WTC11 (cell line): ENCODE data around the gene LARP4B. TPM values are rescaled to one million over a fixed set of nuclear protein-coding genes. Genes with fewer than 3 reads are reported as not detected.
A peak's percentile ranks its signal among the peaks of the same experiment; 100 is the strongest.

Source experiments
- ATAC-seq: fragments of 200-7000 bp; cut with Tn5 transposase; 2 replicates; pipeline ENCODE4 v1.10.0; 2021; ENCODE audit warnings: mild to moderate bottlenecking, moderate library complexity
- CTCF ChIA-PET: fragments of 300-600 bp; sonication (Branson Sonifier 250); formaldehyde crosslinking; loops from one replicate; lab custom pipeline; 2021; ENCODE audit warnings: antibody characterized with exemption; lab: Charles Lee
- POLR2A ChIA-PET: fragments of 350-600 bp; sonication (Branson Sonifier 250); formaldehyde crosslinking; loops from one replicate; lab custom pipeline; 2021; ENCODE audit warnings: antibody characterized with exemption; lab: Charles Lee
- DNase-seq: peaks from one replicate; pipeline ENCODE4 v3.0.0; 2021; ENCODE audit warnings: low spot score
- H3K27ac Mint-ChIP-seq: 2 replicates; pipeline ENCODE4 v1.8.0; 2021; ENCODE audit warnings: mixed read lengths
- H3K27me3 Mint-ChIP-seq: 2 replicates; pipeline ENCODE4 v1.8.0; 2021; ENCODE audit warnings: low read depth, mild to moderate bottlenecking, moderate library complexity, mixed read lengths
- H3K36me3 Mint-ChIP-seq: 2 replicates; pipeline ENCODE4 v1.8.0; 2021; ENCODE audit warnings: mixed read lengths
- H3K4me1 Mint-ChIP-seq: 2 replicates; pipeline ENCODE4 v1.8.0; 2022; ENCODE audit warnings: mixed read lengths
- H3K4me3 Mint-ChIP-seq: 2 replicates; pipeline ENCODE4 v1.8.0; 2021; ENCODE audit warnings: mild to moderate bottlenecking, moderate library complexity, mixed read lengths
- H3K9me3 Mint-ChIP-seq: 2 replicates; pipeline ENCODE4 v1.8.0; 2021; ENCODE audit warnings: mixed read lengths
- CBFB ChIP-seq: sonication (generic); formaldehyde crosslinking; IDR thresholded peaks from 2 replicates; pipeline ENCODE4 v1.8.1; 2022; ENCODE audit warnings: mild to moderate bottlenecking, low read depth, missing genetic modification reagents
- E2F4 ChIP-seq: sonication (generic); formaldehyde crosslinking; IDR thresholded peaks from 2 replicates; pipeline ENCODE4 v1.8.1; 2022; ENCODE audit warnings: low read depth, mild to moderate bottlenecking, moderate library complexity, missing genetic modification reagents, borderline replicate concordance
- ERG ChIP-seq: fragments of 250-450 bp; sonication (Bioruptor Pico); IDR thresholded peaks from 2 replicates; pipeline ENCODE4 v1.8.0; 2021; ENCODE audit warnings: mild to moderate bottlenecking
- FOXJ3 ChIP-seq: sonication (generic); formaldehyde crosslinking; IDR thresholded peaks from 2 replicates; pipeline ENCODE4 v1.9.0; 2021; ENCODE audit warnings: missing genetic modification reagents, mild to moderate bottlenecking, borderline replicate concordance
- FOXK1 ChIP-seq: sonication (generic); formaldehyde crosslinking; IDR thresholded peaks from 2 replicates; pipeline ENCODE4 v1.8.0; 2022; ENCODE audit warnings: mild to moderate bottlenecking, moderate library complexity, missing genetic modification reagents
- GABPB1 ChIP-seq: sonication (generic); formaldehyde crosslinking; IDR thresholded peaks from 2 replicates; pipeline ENCODE4 v1.8.1; 2023; ENCODE audit warnings: mild to moderate bottlenecking, missing genetic modification reagents
- GRHL2 ChIP-seq: fragments of 250-450 bp; sonication (Bioruptor Pico); IDR thresholded peaks from 2 replicates; pipeline ENCODE4 v1.8.0; 2022; ENCODE audit warnings: mild to moderate bottlenecking, moderate library complexity; ENCODE audit not compliant: insufficient replicate concordance, severe bottlenecking
- GTF2I ChIP-seq: fragments of 250-450 bp; sonication (Bioruptor Pico); conservative IDR thresholded peaks from 2 replicates; pipeline ENCODE4 v1.4.0; 2021; ENCODE audit warnings: mild to moderate bottlenecking
- IRF1 ChIP-seq: sonication (generic); formaldehyde crosslinking; IDR thresholded peaks from 2 replicates; pipeline ENCODE4 v1.8.0; 2023; ENCODE audit warnings: missing genetic modification reagents
- MXD4 ChIP-seq: fragments of 250-450 bp; sonication (Bioruptor Pico); IDR thresholded peaks from 2 replicates; pipeline ENCODE4 v1.8.0; 2021; ENCODE audit warnings: mild to moderate bottlenecking, moderate library complexity, borderline replicate concordance
- NFE2L1 ChIP-seq: sonication (generic); formaldehyde crosslinking; IDR thresholded peaks from 2 replicates; pipeline ENCODE4 v1.8.1; 2023; ENCODE audit warnings: missing genetic modification reagents
- NR3C1 ChIP-seq: sonication (generic); formaldehyde crosslinking; conservative IDR thresholded peaks from 2 replicates; pipeline ENCODE4 v1.8.1; 2023; ENCODE audit warnings: low read depth, mild to moderate bottlenecking, missing genetic modification reagents
- PRRX2 ChIP-seq: fragments of 250-450 bp; sonication (Bioruptor Pico); IDR thresholded peaks from 2 replicates; pipeline ENCODE4 v1.8.0; 2021; ENCODE audit warnings: mild to moderate bottlenecking
- SMAD4 ChIP-seq: sonication (generic); formaldehyde crosslinking; IDR thresholded peaks from 2 replicates; pipeline ENCODE4 v1.8.0; 2022; ENCODE audit warnings: mild to moderate bottlenecking, missing genetic modification reagents
- SOX15 ChIP-seq: fragments of 250-450 bp; sonication (Bioruptor Pico); IDR thresholded peaks from 2 replicates; pipeline ENCODE4 v1.9.0; 2021; ENCODE audit warnings: mild to moderate bottlenecking
- TEAD4 ChIP-seq: sonication (generic); formaldehyde crosslinking; IDR thresholded peaks from 2 replicates; pipeline ENCODE4 v1.8.0; 2022; ENCODE audit warnings: mild to moderate bottlenecking, missing genetic modification reagents
- ZMAT4 ChIP-seq: fragments of 250-450 bp; sonication (Bioruptor Pico); IDR thresholded peaks from 2 replicates; pipeline ENCODE4 v1.9.0; 2021; ENCODE audit warnings: mild to moderate bottlenecking
- ZNF121 ChIP-seq: sonication (generic); formaldehyde crosslinking; IDR thresholded peaks from 2 replicates; pipeline ENCODE4 v1.8.0; 2023; ENCODE audit warnings: missing genetic modification reagents
- ZNF232 ChIP-seq: sonication (generic); formaldehyde crosslinking; IDR thresholded peaks from 2 replicates; pipeline ENCODE4 v1.8.0; 2022; ENCODE audit warnings: mild to moderate bottlenecking, missing genetic modification reagents
- ZNF263 ChIP-seq: sonication (generic); formaldehyde crosslinking; IDR thresholded peaks from 2 replicates; pipeline ENCODE4 v1.8.1; 2022; ENCODE audit warnings: low read depth, mild to moderate bottlenecking, moderate library complexity, missing genetic modification reagents
- ZNF396 ChIP-seq: fragments of 250-450 bp; sonication (Bioruptor Pico); IDR thresholded peaks from 2 replicates; pipeline ENCODE4 v1.8.0; 2021; ENCODE audit warnings: mild to moderate bottlenecking, moderate library complexity, borderline replicate concordance
- ZNF423 ChIP-seq: fragments of 250-450 bp; sonication (Bioruptor Pico); IDR thresholded peaks from 2 replicates; pipeline ENCODE4 v2.1.2; 2022; ENCODE audit warnings: mild to moderate bottlenecking, moderate library complexity
- ZSCAN18 ChIP-seq: fragments of 250-450 bp; sonication (Bioruptor Pico); IDR thresholded peaks from 2 replicates; pipeline ENCODE4 v2.1.2; 2022; ENCODE audit warnings: mild to moderate bottlenecking, moderate library complexity
- total RNA-seq: library from RNA; stranded (reverse); gene quantifications from 3 replicates; pipeline ENCODE4 v1.2.3, GENCODE V29; 2021
- TF ChIP-seq, protein P1 (sequence below): sonication (generic); formaldehyde crosslinking; conservative IDR thresholded peaks from 2 replicates; pipeline ENCODE4 v1.8.1; 2023; ENCODE audit warnings: mild to moderate bottlenecking, low read depth, missing genetic modification reagents, moderate library complexity
- TF ChIP-seq, protein P2 (sequence below): sonication (generic); formaldehyde crosslinking; IDR thresholded peaks from 2 replicates; pipeline ENCODE4 v1.8.0; 2022; ENCODE audit warnings: mild to moderate bottlenecking, missing genetic modification reagents
- TF ChIP-seq, protein P3 (sequence below): sonication (generic); formaldehyde crosslinking; conservative IDR thresholded peaks from 2 replicates; pipeline ENCODE4 v1.8.1; 2022; ENCODE audit warnings: mild to moderate bottlenecking, missing genetic modification reagents

LARP4B gene
- total RNA-seq, 1 experiment from 2014 or later: 87.1 TPM

- DNase-seq: no peak
- H3K36me3 Mint-ChIP-seq: peaks cover 61% of the 10 kb centered on the region
- ChIA-PET CTCF (interaction anchor here (0.7 to 1.1 kb wide), 2 partner anchors 12 to 37 kb away, joined by 3 read pairs; no protein-coding TSS in a partner anchor), POLR2A (interaction anchor here (1.0 kb wide), 1 partner anchor 12 kb away, joined by 4 read pairs; no protein-coding TSS in a partner anchor)
- no peak for ATAC-seq
- H3K4me3 Mint-ChIP-seq: no peak overlapping the region
- no peaks in the 10 kb centered on the region for H3K4me1 Mint-ChIP-seq
- H3K9me3 Mint-ChIP-seq: no peaks in the 10 kb centered on the region
- TF ChIP-seq ZMAT4: no peak
- no peak for TF ChIP-seq MXD4 (CRISPR knock-in tag)
- TF ChIP-seq PRRX2: no peak
- TF ChIP-seq, protein P1, sequence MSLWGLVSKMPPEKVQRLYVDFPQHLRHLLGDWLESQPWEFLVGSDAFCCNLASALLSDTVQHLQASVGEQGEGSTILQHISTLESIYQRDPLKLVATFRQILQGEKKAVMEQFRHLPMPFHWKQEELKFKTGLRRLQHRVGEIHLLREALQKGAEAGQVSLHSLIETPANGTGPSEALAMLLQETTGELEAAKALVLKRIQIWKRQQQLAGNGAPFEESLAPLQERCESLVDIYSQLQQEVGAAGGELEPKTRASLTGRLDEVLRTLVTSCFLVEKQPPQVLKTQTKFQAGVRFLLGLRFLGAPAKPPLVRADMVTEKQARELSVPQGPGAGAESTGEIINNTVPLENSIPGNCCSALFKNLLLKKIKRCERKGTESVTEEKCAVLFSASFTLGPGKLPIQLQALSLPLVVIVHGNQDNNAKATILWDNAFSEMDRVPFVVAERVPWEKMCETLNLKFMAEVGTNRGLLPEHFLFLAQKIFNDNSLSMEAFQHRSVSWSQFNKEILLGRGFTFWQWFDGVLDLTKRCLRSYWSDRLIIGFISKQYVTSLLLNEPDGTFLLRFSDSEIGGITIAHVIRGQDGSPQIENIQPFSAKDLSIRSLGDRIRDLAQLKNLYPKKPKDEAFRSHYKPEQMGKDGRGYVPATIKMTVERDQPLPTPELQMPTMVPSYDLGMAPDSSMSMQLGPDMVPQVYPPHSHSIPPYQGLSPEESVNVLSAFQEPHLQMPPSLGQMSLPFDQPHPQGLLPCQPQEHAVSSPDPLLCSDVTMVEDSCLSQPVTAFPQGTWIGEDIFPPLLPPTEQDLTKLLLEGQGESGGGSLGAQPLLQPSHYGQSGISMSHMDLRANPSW (CRISPR knock-in tag): no peak
- TF ChIP-seq GABPB1 (CRISPR knock-in tag): no peak
- TF ChIP-seq E2F4 (CRISPR knock-in tag): no peak
- TF ChIP-seq FOXJ3 (CRISPR knock-in tag): no peak
- no peak for TF ChIP-seq GTF2I
- TF ChIP-seq ZNF121 (CRISPR knock-in tag): no peak
- TF ChIP-seq ZNF232 (CRISPR knock-in tag): no peak
- TF ChIP-seq ZNF423: no peak
- no peak for TF ChIP-seq SOX15 (CRISPR knock-in tag)
- TF ChIP-seq ZNF263 (CRISPR knock-in tag): no peak
- TF ChIP-seq GRHL2 (CRISPR knock-in tag): no peak
- no peak for TF ChIP-seq SMAD4 (CRISPR knock-in tag)
- TF ChIP-seq CBFB (CRISPR knock-in tag): no peak
- peak overlapping the region; percentile 8; the same call in 1 of the 2 replicates for H3K27ac Mint-ChIP-seq
- H3K27me3 Mint-ChIP-seq: no peaks in the 10 kb centered on the region
These were observed 103.3 kb downstream of the LARP4B start for GRCh38 chr10:828191-828590.

GRCh38 chr10:824946-825345 is 106.6 kb downstream of the LARP4B start:
- POLR2A ChIA-PET: no interaction called here
- H3K4me1 Mint-ChIP-seq: no peaks in the 10 kb centered on the region
- CTCF ChIA-PET: interaction anchor here (0.8 to 1.0 kb wide), 2 partner anchors 9 to 36 kb away, joined by 3 read pairs; no protein-coding TSS in a partner anchor
- H3K36me3 Mint-ChIP-seq: peaks cover 70% of the 10 kb centered on the region
- H3K27me3 Mint-ChIP-seq: no peaks in the 10 kb centered on the region
- no peaks in the 10 kb centered on the region for H3K9me3 Mint-ChIP-seq
- no peak for TF ChIP-seq NFE2L1 (CRISPR knock-in tag)
- no peak overlapping the region for H3K4me3 Mint-ChIP-seq
- ATAC-seq (no peak), DNase-seq (no peak)
- no peak overlapping the region for H3K27ac Mint-ChIP-seq

- no peak overlapping the region for H3K27ac Mint-ChIP-seq
- POLR2A ChIA-PET: no interaction called here
- H3K27me3 Mint-ChIP-seq: no peaks in the 10 kb centered on the region
- H3K9me3 Mint-ChIP-seq: no peaks in the 10 kb centered on the region
- CTCF ChIA-PET: no interaction called here
- no peak overlapping the region for H3K4me3 Mint-ChIP-seq
- no peaks in the 10 kb centered on the region for H3K4me1 Mint-ChIP-seq
- H3K36me3 Mint-ChIP-seq: peaks cover 72% of the 10 kb centered on the region
- no peak for DNase-seq
- ATAC-seq: no peak
- TF ChIP-seq FOXK1 (CRISPR knock-in tag) (no peak), ERG (no peak), ZNF396 (CRISPR knock-in tag) (no peak), ZSCAN18 (CRISPR knock-in tag) (no peak), TEAD4 (CRISPR knock-in tag) (no peak), IRF1 (no peak), NR3C1 (CRISPR knock-in tag) (no peak)
- TF ChIP-seq, protein P2, sequence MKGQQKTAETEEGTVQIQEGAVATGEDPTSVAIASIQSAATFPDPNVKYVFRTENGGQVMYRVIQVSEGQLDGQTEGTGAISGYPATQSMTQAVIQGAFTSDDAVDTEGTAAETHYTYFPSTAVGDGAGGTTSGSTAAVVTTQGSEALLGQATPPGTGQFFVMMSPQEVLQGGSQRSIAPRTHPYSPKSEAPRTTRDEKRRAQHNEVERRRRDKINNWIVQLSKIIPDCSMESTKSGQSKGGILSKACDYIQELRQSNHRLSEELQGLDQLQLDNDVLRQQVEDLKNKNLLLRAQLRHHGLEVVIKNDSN (CRISPR knock-in tag): no peak
- TF ChIP-seq, protein P3, sequence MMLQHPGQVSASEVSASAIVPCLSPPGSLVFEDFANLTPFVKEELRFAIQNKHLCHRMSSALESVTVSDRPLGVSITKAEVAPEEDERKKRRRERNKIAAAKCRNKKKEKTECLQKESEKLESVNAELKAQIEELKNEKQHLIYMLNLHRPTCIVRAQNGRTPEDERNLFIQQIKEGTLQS: no peak
These were observed 107.0 kb downstream of the LARP4B start for GRCh38 chr10:824497-824896.
